SK-N-SH (cell line): ENCODE measurements around the gene VCPKMT.

Source experiments
- CTCF ChIP-seq: fragments of 200-600 bp; sonication (generic); IDR thresholded peaks from 2 replicates; pipeline ENCODE4 v1.6.1; 2017; ENCODE audit warnings: antibody characterized with exemption, mild to moderate bottlenecking, moderate library complexity
- TAF1 ChIP-seq: IDR thresholded peaks from 2 replicates; pipeline ENCODE4 v1.6.1; 2012; ENCODE audit warnings: low read depth, mild to moderate bottlenecking, low read length, moderate library complexity, borderline replicate concordance

DNA sequence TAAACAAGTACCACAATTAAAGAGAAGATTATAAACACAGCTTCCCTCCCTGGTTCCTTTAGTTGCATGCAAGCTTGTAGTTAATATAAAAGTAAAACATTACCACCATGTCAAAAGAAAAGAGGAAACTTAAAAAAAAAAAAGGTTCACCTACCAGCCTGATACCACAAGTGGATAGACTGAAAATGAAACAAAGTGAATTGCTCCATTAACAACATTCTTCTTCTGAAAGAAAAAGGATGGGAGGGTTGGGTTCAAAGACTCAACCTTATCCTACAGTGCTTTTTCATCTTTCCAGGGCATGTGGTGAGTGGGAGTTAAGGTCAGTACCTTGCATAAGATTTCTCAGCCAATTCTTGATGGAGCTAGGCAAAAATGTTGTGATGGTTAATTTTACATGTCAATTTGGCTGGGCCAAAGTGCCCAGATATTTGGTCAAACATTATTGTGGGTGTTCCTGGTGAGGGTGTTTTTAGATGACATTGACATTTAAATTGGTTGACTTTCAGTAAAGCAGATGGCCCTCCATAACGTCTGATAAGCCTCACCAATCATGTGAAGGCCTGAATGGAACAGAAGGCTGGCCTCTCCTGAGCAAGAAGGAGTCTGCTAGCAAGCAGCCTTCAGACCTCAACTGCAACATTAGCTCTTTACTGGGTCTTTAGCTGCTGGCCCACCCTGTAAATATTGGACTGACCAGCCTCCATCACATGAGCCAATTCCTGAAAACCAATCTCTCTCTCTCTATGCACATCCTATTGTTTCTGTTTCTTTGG is 28.8 kb downstream of the VCPKMT start:
- TF ChIP-seq CTCF (no peak), TAF1 (no peak)
